Breast epithelium (tissue), 4 donors: Measurements from ENCODE around the gene TPRG1. TPM values are rescaled to one million over a fixed set of nuclear protein-coding genes. Genes with fewer than 3 reads are reported as not detected.

Experiments used
- DNase-seq, 2 donors: peaks; one replicate each; pipeline ENCODE4 v3.0.0-alpha.2; 2019; ENCODE audit warnings: low spot score in 2 of 2
- H3K27ac ChIP-seq, 2 donors: fragments of 200-600 bp; sonication (generic) in 1 of 2; one replicate each; pipeline ENCODE4 v1.5.1; 2016 to 2019; ENCODE audit warnings: mild to moderate bottlenecking in 1 of 2
- H3K27me3 ChIP-seq, 2 donors: fragments of 200-600 bp; sonication (generic) in 1 of 2; one replicate each; pipeline versions ENCODE4 v1.5.1 to v1.6.0; 2017 to 2019; ENCODE audit warnings: control low read depth in 1 of 2, mild to moderate bottlenecking in 1 of 2
- H3K36me3 ChIP-seq: fragments of 200-600 bp; one replicate; pipeline ENCODE4 v1.5.1; 2019
- H3K4me1 ChIP-seq, 2 donors: fragments of 200-600 bp; sonication (generic); one replicate each; pipeline ENCODE4 v1.5.1; 2016 to 2019; ENCODE audit warnings: control low read depth in 1 of 2
- H3K4me3 ChIP-seq, 3 donors: fragments of 200-600 bp; sonication (generic); 1 replicate in 2 of 3; 2 replicates in 1 of 3; pipeline ENCODE4 v1.5.1; 2016 to 2019; ENCODE audit warnings: mild to moderate bottlenecking in 3 of 3, moderate library complexity in 2 of 3
- H3K9me3 ChIP-seq, 2 donors: fragments of 200-600 bp; sonication (generic) in 1 of 2; one replicate each; pipeline ENCODE4 v1.5.1; 2016 to 2019; ENCODE audit warnings: control low read depth in 1 of 2
- CTCF ChIP-seq, 3 donors: fragments of 450-650 bp; IDR thresholded peaks; one replicate each; pipeline ENCODE4 v1.5.1; 2016 to 2017; ENCODE audit warnings: antibody characterized with exemption in 3 of 3, mild to moderate bottlenecking in 3 of 3, moderate library complexity in 3 of 3
- POLR2A ChIP-seq: fragments of 450-650 bp; IDR thresholded peaks from one replicate; pipeline ENCODE4 v1.6.1; 2016; ENCODE audit warnings: antibody characterized with exemption, mild to moderate bottlenecking, moderate library complexity
- POLR2AphosphoS5 ChIP-seq, 3 donors: sonication (generic); formaldehyde crosslinking; IDR thresholded peaks; one replicate each; pipeline ENCODE4 v1.6.1; 2017; ENCODE audit warnings: antibody characterized with exemption in 3 of 3
- intact Hi-C: fragments of 100-400 bp; cut with DNase I; formaldehyde crosslinking; loops from one replicate; pipeline ENCODE4 v1.15.1; 2023; ENCODE audit warnings: low total_unique reads
- total RNA-seq, 3 donors: library from RNA; depleted of rRNA; stranded (reverse); fragments of >200 nt; gene quantifications; one replicate each; pipeline ENCODE4 v1.1.0, GENCODE V29; 2016

Gene TPRG1
- total RNA-seq, 3 donors from 2014 or later: 29.2 to 65.9 (median 31.9) TPM

DNA sequence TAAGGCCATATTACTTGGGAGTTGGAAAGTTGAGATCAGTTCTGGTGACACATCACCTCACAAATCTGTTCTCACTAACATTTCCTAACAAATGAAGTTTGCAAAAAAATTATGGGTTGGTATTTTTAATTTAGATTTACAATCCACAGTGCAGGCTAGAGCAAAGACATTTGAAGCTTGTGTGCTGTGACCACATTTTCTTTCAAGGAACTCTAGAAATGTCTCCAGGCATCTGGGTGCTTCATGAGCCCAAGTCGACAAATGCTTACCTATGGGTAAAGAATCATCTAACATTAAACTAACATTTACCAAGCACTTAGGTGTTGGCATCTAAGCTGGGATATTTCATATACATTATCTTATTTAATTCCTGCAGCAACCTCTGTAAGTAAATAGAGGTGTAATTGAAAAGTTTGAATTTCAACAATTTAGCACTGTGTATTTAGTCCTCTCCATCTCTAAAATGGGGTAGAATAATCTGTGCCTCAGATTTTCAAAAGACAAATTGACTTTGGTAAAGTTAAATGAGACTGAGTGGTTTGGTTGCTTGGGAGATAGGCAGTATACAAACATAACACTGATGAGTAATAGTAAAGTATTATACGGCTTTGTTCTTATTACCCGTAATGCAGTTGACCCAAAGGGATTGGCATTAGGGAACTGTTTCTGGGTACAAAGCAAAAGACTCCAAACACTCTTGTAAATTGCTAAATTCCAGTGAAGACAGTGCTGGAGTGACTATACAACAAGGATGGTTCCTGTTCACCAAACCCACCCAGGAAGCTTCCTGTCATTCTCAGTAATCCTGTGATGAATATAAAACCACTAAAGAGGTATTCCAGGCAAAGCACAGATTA, 162.5 kb downstream of the TPRG1 start:
- Histone ChIP-seq H3K9me3 (no peaks in the 10 kb centered on the region), H3K27me3 (no peaks in the 10 kb centered on the region), H3K4me3 (no peak overlapping the region), H3K27ac (no peak overlapping the region), H3K4me1 (no peaks in the 10 kb centered on the region), H3K36me3 (no peaks in the 10 kb centered on the region)
- TF ChIP-seq POLR2AphosphoS5 (IDR thresholded peaks at IDR 0.05) (no peak), POLR2A (no peak), CTCF (IDR thresholded peaks at IDR 0.05) (no peak)
- intact Hi-C loops: no loop called here
- DNase-seq: no peak

DNA sequence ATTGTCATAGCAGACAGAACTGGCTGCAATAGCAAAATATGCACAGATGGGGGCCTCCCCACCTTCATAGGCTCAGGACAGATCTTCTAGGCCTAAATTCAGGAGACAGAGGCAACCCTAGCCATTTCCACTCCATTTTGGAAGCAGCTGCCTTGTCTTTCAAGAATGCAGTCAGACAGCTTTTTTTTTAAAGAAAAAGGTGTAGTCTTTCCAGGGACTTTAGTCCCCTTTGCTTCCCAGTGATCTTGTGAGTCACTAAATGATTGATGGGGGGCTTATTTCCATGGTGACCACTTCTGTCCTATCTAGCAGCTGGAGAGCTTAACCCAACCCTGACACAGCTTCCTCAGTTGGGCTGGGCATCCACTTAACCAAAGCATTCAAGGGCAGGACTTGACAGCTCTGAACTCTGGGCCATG, 165.9 kb downstream of the TPRG1 start:
- no peaks in the 10 kb centered on the region for H3K36me3 ChIP-seq
- no peaks in the 10 kb centered on the region for H3K4me1 ChIP-seq
- H3K27me3 ChIP-seq: no peaks in the 10 kb centered on the region
- TF ChIP-seq POLR2AphosphoS5 (IDR thresholded peaks at IDR 0.05): no peak
- no peak for TF ChIP-seq CTCF (IDR thresholded peaks at IDR 0.05)
- no peak for TF ChIP-seq POLR2A
- H3K27ac ChIP-seq: no peak overlapping the region
- intact Hi-C loops: no loop called here
- H3K4me3 ChIP-seq: no peak overlapping the region
- DNase-seq: no peak
- no peaks in the 10 kb centered on the region for H3K9me3 ChIP-seq

- DNase-seq: peak in 1 of 2 donors; percentile 47
- H3K4me1 ChIP-seq: no peaks in the 10 kb centered on the region
- no peak overlapping the region for H3K4me3 ChIP-seq
- TF ChIP-seq CTCF (IDR thresholded peaks at IDR 0.05) (no peak), POLR2AphosphoS5 (IDR thresholded peaks at IDR 0.05) (no peak), POLR2A (no peak)
- H3K27me3 ChIP-seq: no peaks in the 10 kb centered on the region
- intact Hi-C loops: no loop called here
- no peaks in the 10 kb centered on the region for H3K36me3 ChIP-seq
- no peaks in the 10 kb centered on the region for H3K9me3 ChIP-seq
- no peak overlapping the region for H3K27ac ChIP-seq
These were observed 166.6 kb downstream of the TPRG1 start for GRCh38 chr3:189338366-189338765.

GRCh38 chr3:189339996-189340395, 168.2 kb downstream of the TPRG1 start:
- Histone ChIP-seq H3K9me3 (no peaks in the 10 kb centered on the region), H3K27me3 (no peaks in the 10 kb centered on the region), H3K4me3 (no peak overlapping the region), H3K4me1 (no peaks in the 10 kb centered on the region), H3K36me3 (no peaks in the 10 kb centered on the region), H3K27ac (no peak overlapping the region)
- no peak for TF ChIP-seq CTCF (IDR thresholded peaks at IDR 0.05)
- TF ChIP-seq POLR2AphosphoS5 (IDR thresholded peaks at IDR 0.05): no peak
- TF ChIP-seq POLR2A: no peak
- no peak for DNase-seq
- intact Hi-C loops: no loop called here

- intact Hi-C loops: no loop called here
- TF ChIP-seq CTCF (IDR thresholded peaks at IDR 0.05) (no peak), POLR2A (no peak), POLR2AphosphoS5 (IDR thresholded peaks at IDR 0.05) (no peak)
- no peaks in the 10 kb centered on the region for H3K27me3 ChIP-seq
These were observed 169.1 kb downstream of the TPRG1 start for GRCh38 chr3:189340680-189341460.

More at GRCh38 chr3:189340680-189341460, 169.1 kb downstream of the TPRG1 start:
- no peaks in the 10 kb centered on the region for H3K36me3 ChIP-seq
- H3K9me3 ChIP-seq: no peaks in the 10 kb centered on the region
- H3K4me3 ChIP-seq: no peak overlapping the region
- no peak for DNase-seq
- no peak overlapping the region for H3K27ac ChIP-seq
- no peaks in the 10 kb centered on the region for H3K4me1 ChIP-seq
